MM.1S (cell line): Measurements from ENCODE around the gene FBXO34.
A peak's percentile ranks its signal among the peaks of the same experiment; 100 is the strongest.

Experiments
- DNase-seq: peaks from one replicate; pipeline ENCODE4 v3.0.0-alpha.2; 2015
- H2AFZ ChIP-seq: fragments of 300-600 bp; sonication (generic); 2 replicates; pipeline ENCODE4 v1.6.0; 2016; ENCODE audit warnings: antibody characterized with exemption, low read length
- H3F3A ChIP-seq: fragments of 300-600 bp; sonication (generic); 2 replicates; pipeline ENCODE4 v1.6.1; 2016; ENCODE audit warnings: mild to moderate bottlenecking, antibody characterized with exemption, low read length, moderate library complexity, mixed read lengths; ENCODE audit not compliant: insufficient read depth
- H3K27ac ChIP-seq: fragments of 300-600 bp; sonication (generic); 2 replicates; pipeline ENCODE4 v1.5.1; 2016; ENCODE audit warnings: mild to moderate bottlenecking, low read length
- H3K27me3 ChIP-seq: fragments of 300-600 bp; sonication (generic); replicated peaks from 2 replicates; pipeline ENCODE4 v1.6.0; 2016; ENCODE audit warnings: low read length; ENCODE audit not compliant: insufficient read depth
- H3K36me3 ChIP-seq: fragments of 300-600 bp; sonication (generic); replicated peaks from 2 replicates; pipeline ENCODE4 v1.6.1; 2016; ENCODE audit warnings: mild to moderate bottlenecking, low read length, mixed read lengths; ENCODE audit not compliant: insufficient read depth
- H3K4me1 ChIP-seq: fragments of 300-600 bp; sonication (generic); 2 replicates; pipeline ENCODE4 v1.6.1; 2016; ENCODE audit warnings: low read length, mixed read lengths
- H3K4me2 ChIP-seq: fragments of 300-600 bp; sonication (generic); 2 replicates; pipeline ENCODE4 v1.6.0; 2016; ENCODE audit warnings: low read depth, low read length
- H3K4me3 ChIP-seq: fragments of 300-600 bp; sonication (generic); 2 replicates; pipeline ENCODE4 v1.5.1; 2016; ENCODE audit warnings: low read length, mixed read lengths
- H3K79me2 ChIP-seq: fragments of 300-600 bp; sonication (generic); 2 replicates; pipeline ENCODE4 v1.6.1; 2016; ENCODE audit warnings: mixed run types, low read length, mixed read lengths
- H3K9ac ChIP-seq: fragments of 300-600 bp; sonication (generic); 2 replicates; pipeline ENCODE4 v1.6.1; 2016; ENCODE audit warnings: low read length, mixed read lengths
- H3K9me2 ChIP-seq: fragments of 300-600 bp; sonication (generic); replicated peaks from 2 replicates; pipeline ENCODE4 v1.6.1; 2016; ENCODE audit warnings: mild to moderate bottlenecking, low read length, mixed read lengths; ENCODE audit not compliant: insufficient read depth
- H3K9me3 ChIP-seq: fragments of 300-600 bp; sonication (generic); replicated peaks from 2 replicates; pipeline ENCODE4 v1.6.1; 2016; ENCODE audit warnings: mild to moderate bottlenecking, low read length, mixed read lengths; ENCODE audit not compliant: insufficient read depth
- H4K20me1 ChIP-seq: fragments of 300-600 bp; sonication (generic); 2 replicates; pipeline ENCODE4 v1.6.1; 2016; ENCODE audit warnings: mild to moderate bottlenecking, low read length, moderate library complexity, mixed read lengths; ENCODE audit not compliant: insufficient read depth
- CTCF ChIP-seq: fragments of 300-600 bp; sonication (generic); IDR thresholded peaks from 2 replicates; pipeline ENCODE4 v1.5.1; 2016; ENCODE audit warnings: antibody characterized with exemption, low read length, mixed read lengths
- EZH2 ChIP-seq: fragments of 300-600 bp; sonication (generic); optimal IDR thresholded peaks from 2 replicates; pipeline ENCODE3; 2017; ENCODE audit warnings: low read depth, mild to moderate bottlenecking, antibody characterized with exemption, low read length, mixed read lengths
- EZH2phosphoT487 ChIP-seq: fragments of 300-600 bp; sonication (generic); IDR thresholded peaks from 2 replicates; pipeline ENCODE4 v1.6.1; 2018; ENCODE audit warnings: antibody characterized with exemption, low read length

Gene FBXO34

GRCh38 chr14:55353686-55354467, 82.7 kb downstream of the FBXO34 start:
- Histone ChIP-seq H3K27me3 (no peaks in the 10 kb centered on the region), H3K4me3 (no peak overlapping the region), H3K4me1 (no peaks in the 10 kb centered on the region), H4K20me1 (no peaks in the 10 kb centered on the region), H2AFZ (no peak overlapping the region), H3F3A (no peaks in the 10 kb centered on the region), H3K9me3 (no peaks in the 10 kb centered on the region), H3K9me2 (no peaks in the 10 kb centered on the region), H3K79me2 (no peaks in the 10 kb centered on the region), H3K9ac (no peak overlapping the region), H3K27ac (no peak overlapping the region), H3K36me3 (no peaks in the 10 kb centered on the region), H3K4me2 (no peak overlapping the region)
- TF ChIP-seq EZH2phosphoT487 = no peak
- no peak for TF ChIP-seq EZH2
- TF ChIP-seq CTCF = no peak
- DNase-seq = no peak

- Histone ChIP-seq H3F3A (no peaks in the 10 kb centered on the region), H3K9me2 (no peaks in the 10 kb centered on the region), H4K20me1 (no peaks in the 10 kb centered on the region), H3K4me3 (no peak overlapping the region), H3K4me1 (no peaks in the 10 kb centered on the region), H2AFZ (no peak overlapping the region), H3K36me3 (no peaks in the 10 kb centered on the region), H3K4me2 (no peak overlapping the region), H3K9me3 (no peaks in the 10 kb centered on the region), H3K27ac (no peak overlapping the region), H3K79me2 (no peaks in the 10 kb centered on the region), H3K9ac (no peak overlapping the region), H3K27me3 (no peaks in the 10 kb centered on the region)
- DNase-seq = peak; percentile 44
- TF ChIP-seq CTCF (peak; percentile 49), EZH2phosphoT487 (no peak)
These were observed 83.3 kb downstream of the FBXO34 start for GRCh38 chr14:55354500-55354899.

- TF ChIP-seq EZH2phosphoT487 = no peak
- no peak for TF ChIP-seq EZH2
- no peak for TF ChIP-seq CTCF
- no peaks in the 10 kb centered on the region for H3K79me2 ChIP-seq
- no peak overlapping the region for H3K27ac ChIP-seq
- no peaks in the 10 kb centered on the region for H4K20me1 ChIP-seq
- no peak overlapping the region for H3K4me3 ChIP-seq
- no peaks in the 10 kb centered on the region for H3K9me3 ChIP-seq
- H3K4me2 ChIP-seq = no peak overlapping the region
- no peaks in the 10 kb centered on the region for H3K36me3 ChIP-seq
- DNase-seq = no peak
- H3F3A ChIP-seq = no peaks in the 10 kb centered on the region
- no peak overlapping the region for H3K9ac ChIP-seq
- H2AFZ ChIP-seq = no peak overlapping the region
- H3K9me2 ChIP-seq = no peaks in the 10 kb centered on the region
- no peaks in the 10 kb centered on the region for H3K27me3 ChIP-seq
- no peaks in the 10 kb centered on the region for H3K4me1 ChIP-seq
These were observed 84.7 kb downstream of the FBXO34 start for GRCh38 chr14:55355922-55356321.
